Common myeloid progenitor, CD34-positive (primary cell): ENCODE measurements around the gene PRR13.
A peak's percentile ranks its signal among the peaks of the same experiment; 100 is the strongest.

Experiments used
- CTCF ChIA-PET: fragments of 350-600 bp; sonication (Branson Sonifier 250); formaldehyde crosslinking; loops from one replicate; lab custom pipeline; 2021; ENCODE audit warnings: antibody characterized with exemption; lab: Charles Lee
- POLR2A ChIA-PET: fragments of 350-600 bp; sonication (Branson Sonifier 250); formaldehyde crosslinking; loops from one replicate; lab custom pipeline; 2021; ENCODE audit warnings: antibody characterized with exemption; lab: Charles Lee
- DNase-seq, 3 donors: peaks; one replicate each; pipeline versions ENCODE4 v3.0.0 to v3.0.0-alpha.2; 2013
- H3K27ac ChIP-seq, 2 experiments: 1 replicate in 1 of 2; 2 replicates in 1 of 2; pipeline ENCODE4 v1.7.0; 2013; ENCODE audit warnings: inconsistent platforms in 2 of 2, low read length in 2 of 2, mild to moderate bottlenecking in 2 of 2, low read depth in 1 of 2, moderate library complexity in 1 of 2; ENCODE audit not compliant: severe bottlenecking in 2 of 2, insufficient read depth in 1 of 2, poor library complexity in 1 of 2
- H3K27me3 ChIP-seq, 5 experiments: replicated peaks in 2 of 5; 1 replicate in 3 of 5; 2 replicates in 2 of 5; pipeline versions ENCODE4 v1.6.1 to v1.7.0; 2013; ENCODE audit warnings: low read length in 4 of 5, mild to moderate bottlenecking in 2 of 5, moderate library complexity in 2 of 5, inconsistent platforms in 1 of 5; ENCODE audit not compliant: insufficient read depth in 5 of 5, control insufficient read depth in 4 of 5
- H3K36me3 ChIP-seq, 4 experiments: 1 replicate in 2 of 4; 2 replicates in 2 of 4; pipeline versions ENCODE4 v1.6.1 to v1.7.0; 2013; ENCODE audit warnings: low read length in 3 of 4, control low read depth in 1 of 4, mild to moderate bottlenecking in 1 of 4; ENCODE audit not compliant: control insufficient read depth in 4 of 4, insufficient read depth in 4 of 4
- H3K4me1 ChIP-seq, 4 experiments: 1 replicate in 3 of 4; 2 replicates in 1 of 4; pipeline versions ENCODE4 v1.6.1 to v1.7.1; 2013; ENCODE audit warnings: low read length in 3 of 4, mild to moderate bottlenecking in 3 of 4, control low read depth in 1 of 4, inconsistent platforms in 1 of 4, moderate library complexity in 1 of 4; ENCODE audit not compliant: control insufficient read depth in 4 of 4, insufficient read depth in 4 of 4; ENCODE audit errors: control extremely low read depth in 1 of 4
- H3K4me3 ChIP-seq, 7 experiments: 1 replicate in 4 of 7; 2 replicates in 3 of 7; pipeline versions ENCODE4 v1.5.1 to v1.7.0; 2013; ENCODE audit warnings: mild to moderate bottlenecking in 7 of 7, low read length in 6 of 7, moderate library complexity in 6 of 7, inconsistent platforms in 2 of 7, low read depth in 2 of 7, control low read depth in 1 of 7; ENCODE audit not compliant: insufficient read depth in 4 of 7, control insufficient read depth in 1 of 7; ENCODE audit errors: extremely low read depth in 1 of 7
- H3K9me3 ChIP-seq, 5 experiments: 1 replicate in 4 of 5; 2 replicates in 1 of 5; pipeline versions ENCODE4 v1.6.1 to v1.7.1; 2013; ENCODE audit warnings: low read length in 4 of 5, mild to moderate bottlenecking in 2 of 5, inconsistent platforms in 1 of 5, low read depth in 1 of 5, moderate library complexity in 1 of 5; ENCODE audit not compliant: control insufficient read depth in 4 of 5, insufficient read depth in 2 of 5; ENCODE audit errors: control extremely low read depth in 1 of 5
- WGBS: methylation state at CpG from one replicate; pipeline ENCODE4 v1.1.5; 2013; ENCODE audit not compliant: insufficient coverage; 5-methylcytosine and 5-hydroxymethylcytosine counted together

The PRR13 gene

DNA sequence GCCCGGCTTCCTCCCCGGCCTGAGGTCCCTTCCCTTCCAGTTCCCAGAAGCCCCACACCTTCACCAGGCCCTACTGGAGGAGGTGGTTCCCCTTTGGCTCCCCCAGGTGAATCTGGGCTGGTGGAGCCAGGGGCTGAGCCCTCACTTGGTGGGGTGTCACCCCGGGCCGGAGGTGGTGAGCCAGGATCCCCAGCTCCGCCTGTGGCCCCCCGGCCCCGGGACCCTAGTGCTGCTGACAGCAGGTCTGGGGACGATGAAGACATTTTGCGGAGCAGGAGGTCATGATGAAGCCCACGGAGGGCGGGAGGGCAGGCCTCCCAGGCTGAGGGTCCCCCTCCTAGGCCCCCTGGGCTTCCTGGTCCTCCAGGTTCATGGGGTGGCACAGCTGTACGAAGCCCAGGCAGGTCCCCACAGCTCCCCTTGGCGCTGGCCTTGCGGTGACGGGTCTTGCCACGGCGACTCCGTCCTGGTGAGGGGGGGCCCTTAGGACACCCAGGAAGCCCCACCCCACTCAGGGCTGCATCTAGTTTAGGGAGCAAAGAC, 41.2 kb downstream of the PRR13 start:
- CTCF ChIA-PET: interaction anchor here (1.0 to 3.1 kb wide), 11 partner anchors 9 to 149 kb away, joined by 3 to 23 read pairs (median 6); partner anchors contain the start of genes MAP3K12, NPFF and TARBP2
- POLR2A ChIA-PET: interaction anchor here (0.9 to 3.2 kb wide), 6 partner anchors 9 to 29 kb away, joined by 3 to 20 read pairs (median 6); partner anchors contain the start of gene TARBP2
- Histone ChIP-seq H3K27ac (no peak overlapping the region), H3K36me3 (peaks cover 23 to 94% (median 63%) of the 10 kb centered on the region in 4 experiments), H3K27me3 (no peaks in the 10 kb centered on the region), H3K4me1 (peaks cover 0 to 2% (median 0%) of the 10 kb centered on the region in 4 experiments), H3K4me3 (no peak overlapping the region), H3K9me3 (no peaks in the 10 kb centered on the region)
- 91% methylated on average over 10 of the region's 18 CpGs for WGBS
- DNase-seq: peak in 1 of 3 donors; percentile 29

DNA sequence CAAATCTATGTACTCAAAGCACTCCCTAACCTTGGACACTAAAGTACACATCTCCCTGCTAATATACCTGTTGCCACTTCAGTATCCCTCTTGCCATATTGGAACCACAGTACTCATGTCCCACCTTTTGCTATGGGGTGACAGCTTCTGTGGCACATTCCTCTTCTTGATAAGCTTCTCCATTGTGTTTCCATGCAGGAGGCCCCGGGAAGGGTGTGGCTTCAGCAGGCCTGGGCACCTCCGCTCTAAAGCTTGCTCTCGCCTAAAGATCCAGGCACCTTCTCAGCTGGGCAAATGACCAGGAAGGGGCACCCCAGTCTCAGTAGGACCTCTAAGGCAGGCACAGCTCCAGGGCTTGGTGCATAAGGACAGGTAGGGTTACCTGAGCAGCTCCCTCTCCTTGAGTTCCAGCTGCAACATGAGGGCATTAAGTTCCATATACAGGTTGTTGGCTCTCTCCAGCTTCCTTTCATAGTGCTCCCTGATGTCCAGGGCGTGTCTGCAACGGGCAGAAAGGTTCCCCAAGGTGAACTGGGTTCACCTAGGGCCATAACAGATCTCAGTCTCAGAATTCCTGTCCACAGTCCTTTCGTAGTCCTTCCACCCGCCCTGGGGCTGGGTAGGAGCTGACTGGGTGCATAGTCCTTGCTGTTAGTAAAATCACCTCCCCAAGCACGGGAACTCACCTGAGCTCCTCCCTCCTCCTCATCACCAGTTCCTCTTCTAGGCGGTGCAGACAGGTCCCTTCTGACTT, 41.9 kb downstream of the PRR13 start:
- peaks cover 20 to 91% (median 60%) of the 10 kb centered on the region in 4 experiments for H3K36me3 ChIP-seq
- no peak overlapping the region for H3K27ac ChIP-seq
- no peaks in the 10 kb centered on the region for H3K9me3 ChIP-seq
- no peaks in the 10 kb centered on the region for H3K27me3 ChIP-seq
- POLR2A ChIA-PET: interaction anchor here (0.9 to 3.2 kb wide), 5 partner anchors 9 to 21 kb away, joined by 3 to 20 read pairs (median 7); partner anchors contain the start of gene TARBP2
- H3K4me1 ChIP-seq: peaks cover 0 to 2% (median 0%) of the 10 kb centered on the region in 4 experiments
- CTCF ChIA-PET: interaction anchor here (0.9 to 3.1 kb wide), 9 partner anchors 8 to 150 kb away, joined by 3 to 23 read pairs (median 9); partner anchors contain the start of genes MAP3K12, NPFF and TARBP2
- DNase-seq: peak in 1 of 3 donors; percentile 24
- WGBS: 94% methylated on average over 8 of the region's 9 CpGs
- no peak overlapping the region for H3K4me3 ChIP-seq

DNA sequence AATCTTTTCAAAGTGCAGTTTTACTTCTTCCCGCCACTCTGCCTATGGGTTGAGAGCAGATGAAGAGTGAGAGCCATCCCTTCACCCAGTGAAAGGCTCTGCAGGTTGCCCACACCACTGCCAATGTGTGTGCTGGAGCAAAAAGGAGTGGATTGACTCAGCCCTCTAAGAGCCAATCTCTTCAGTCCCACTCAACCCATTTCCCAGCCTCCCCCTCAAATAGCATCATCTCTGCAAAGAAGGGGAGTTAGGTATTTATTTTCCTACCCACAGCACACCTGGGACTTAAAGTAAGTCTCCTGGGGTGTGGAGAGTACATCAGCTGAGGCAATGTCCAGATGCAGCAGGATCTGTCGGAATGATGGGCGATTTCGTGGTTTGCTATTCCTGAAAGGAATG, 42.4 kb downstream of the PRR13 start:
- POLR2A ChIA-PET: interaction anchor here (1.2 to 2.5 kb wide), 2 partner anchors 10 to 17 kb away, joined by 7 to 9 read pairs; partner anchors contain the start of gene TARBP2
- WGBS: 97% methylated on average over 3 of the region's 4 CpGs
- peaks cover 15 to 85% (median 57%) of the 10 kb centered on the region in 4 experiments for H3K36me3 ChIP-seq
- H3K9me3 ChIP-seq: no peaks in the 10 kb centered on the region
- DNase-seq: no peak
- peaks cover 0 to 2% (median 0%) of the 10 kb centered on the region in 4 experiments for H3K4me1 ChIP-seq
- H3K27ac ChIP-seq: no peak overlapping the region
- H3K27me3 ChIP-seq: no peaks in the 10 kb centered on the region
- no peak overlapping the region for H3K4me3 ChIP-seq
- CTCF ChIA-PET: interaction anchor here (0.9 to 3.1 kb wide), 7 partner anchors 8 to 150 kb away, joined by 3 to 23 read pairs (median 3); partner anchors contain the start of genes NPFF and TARBP2

GRCh38 chr12:53484686-53485575, 43.4 kb downstream of the PRR13 start:
- no peaks in the 10 kb centered on the region for H3K9me3 ChIP-seq
- H3K4me1 ChIP-seq: peaks cover 0 to 2% (median 0%) of the 10 kb centered on the region in 4 experiments
- peaks cover 11 to 76% (median 52%) of the 10 kb centered on the region in 4 experiments for H3K36me3 ChIP-seq
- WGBS: 93% methylated on average over 8 of the region's 10 CpGs
- H3K27ac ChIP-seq: no peak overlapping the region
- H3K27me3 ChIP-seq: no peaks in the 10 kb centered on the region
- H3K4me3 ChIP-seq: no peak overlapping the region
- POLR2A ChIA-PET: interaction anchor here (1.0 kb wide), 1 partner anchor 15 kb away, joined by 3 read pairs; no protein-coding TSS in a partner anchor
- DNase-seq: no peak
- CTCF ChIA-PET: interaction anchor here (1.6 kb wide), 1 partner anchor 10 kb away, joined by 9 read pairs; no protein-coding TSS in a partner anchor

GRCh38 chr12:53485955-53486735, 44.6 kb downstream of the PRR13 start:
- peaks cover 0 to 2% (median 0%) of the 10 kb centered on the region in 4 experiments for H3K4me1 ChIP-seq
- ChIA-PET POLR2A (interaction anchor here (1.0 kb wide), 1 partner anchor 15 kb away, joined by 3 read pairs; the partner anchor contains the start of gene TARBP2), CTCF (interaction anchor here (1.1 to 1.8 kb wide), 2 partner anchors 12 to 23 kb away, joined by 3 to 6 read pairs; no protein-coding TSS in a partner anchor)
- peak overlapping the region in 1 of 2 experiments; percentile 32 for H3K27ac ChIP-seq
- WGBS: 96% methylated on average over 8 of the region's 10 CpGs
- H3K4me3 ChIP-seq: no peak overlapping the region
- no peak for DNase-seq
- peaks cover 8 to 64% (median 45%) of the 10 kb centered on the region in 4 experiments for H3K36me3 ChIP-seq
- H3K9me3 ChIP-seq: no peaks in the 10 kb centered on the region
- H3K27me3 ChIP-seq: no peaks in the 10 kb centered on the region
